HG03196 (cell line): ENCODE data around the gene MRAP2.
"Not testable (repeated sequence)": the region's sequence is repeated elsewhere in the genome, so short reads cannot be mapped to it uniquely, and the experiment has no call there.

Experiments used
- ATAC-seq: cut with Tn5 transposase; IDR thresholded peaks from one replicate; pipeline ENCODE4 v1.9.1; 2021; ENCODE audit not compliant: unreplicated experiment

Gene MRAP2

DNA sequence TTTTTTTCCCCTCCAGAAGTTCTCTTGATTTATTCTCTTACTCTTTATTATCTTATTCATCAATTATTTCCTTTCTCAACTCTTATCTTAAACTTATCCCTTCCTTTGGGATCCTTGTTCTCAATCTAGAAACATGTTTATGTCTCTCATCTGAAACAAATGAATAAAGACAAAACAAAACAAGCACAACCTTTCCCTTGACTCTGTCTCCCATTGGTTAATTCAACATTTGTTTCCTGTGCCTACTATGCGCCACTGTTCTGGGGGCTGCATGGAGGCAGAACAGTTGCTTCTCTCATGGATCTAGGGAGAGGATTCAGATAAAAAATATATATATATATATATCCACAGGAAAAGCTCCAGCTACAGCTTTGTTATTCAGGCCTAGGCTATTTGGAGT is 5.2 kb upstream of the MRAP2 start:
- ATAC-seq = no peak

DNA sequence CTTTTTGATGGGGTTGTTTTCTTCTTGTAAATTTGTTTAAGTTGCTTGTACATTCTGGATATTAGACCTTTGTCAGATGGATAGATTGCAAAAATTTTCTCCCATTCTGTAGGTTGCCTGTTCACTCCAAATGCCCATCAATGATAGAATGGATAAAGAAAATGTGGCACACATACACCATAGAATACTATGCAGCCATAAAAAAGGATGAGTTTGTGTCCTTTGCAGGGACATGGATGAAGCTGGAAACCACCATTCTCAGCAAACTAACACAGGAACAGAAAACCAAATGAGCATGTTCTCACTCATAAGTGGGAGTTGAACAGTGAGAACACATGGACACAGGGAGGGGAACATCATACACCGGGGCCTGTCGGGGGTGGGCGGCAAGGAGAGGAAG is 1.6 kb upstream of the MRAP2 start:
- ATAC-seq = not testable (repeated sequence)

DNA sequence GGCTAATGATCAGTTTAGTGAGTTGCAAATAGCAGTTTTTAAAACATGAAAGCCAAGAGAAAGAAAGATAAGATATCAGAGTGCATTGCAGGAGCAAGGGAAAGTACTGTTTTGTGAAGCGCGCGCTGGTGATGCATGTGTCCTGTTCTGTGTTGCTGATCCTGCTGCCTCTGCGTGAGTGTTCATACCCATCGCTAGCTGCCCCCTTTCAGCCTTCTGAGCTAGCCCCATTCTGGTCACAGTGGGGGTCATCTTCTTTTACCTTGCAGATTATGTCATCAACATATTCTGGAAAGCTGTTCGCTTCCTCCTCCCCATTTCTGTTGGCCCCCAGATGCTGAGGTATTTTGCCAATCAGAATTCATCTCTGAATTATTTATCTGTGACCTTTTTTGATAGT is 1.9 kb downstream of the MRAP2 start:
- no peak for ATAC-seq

DNA sequence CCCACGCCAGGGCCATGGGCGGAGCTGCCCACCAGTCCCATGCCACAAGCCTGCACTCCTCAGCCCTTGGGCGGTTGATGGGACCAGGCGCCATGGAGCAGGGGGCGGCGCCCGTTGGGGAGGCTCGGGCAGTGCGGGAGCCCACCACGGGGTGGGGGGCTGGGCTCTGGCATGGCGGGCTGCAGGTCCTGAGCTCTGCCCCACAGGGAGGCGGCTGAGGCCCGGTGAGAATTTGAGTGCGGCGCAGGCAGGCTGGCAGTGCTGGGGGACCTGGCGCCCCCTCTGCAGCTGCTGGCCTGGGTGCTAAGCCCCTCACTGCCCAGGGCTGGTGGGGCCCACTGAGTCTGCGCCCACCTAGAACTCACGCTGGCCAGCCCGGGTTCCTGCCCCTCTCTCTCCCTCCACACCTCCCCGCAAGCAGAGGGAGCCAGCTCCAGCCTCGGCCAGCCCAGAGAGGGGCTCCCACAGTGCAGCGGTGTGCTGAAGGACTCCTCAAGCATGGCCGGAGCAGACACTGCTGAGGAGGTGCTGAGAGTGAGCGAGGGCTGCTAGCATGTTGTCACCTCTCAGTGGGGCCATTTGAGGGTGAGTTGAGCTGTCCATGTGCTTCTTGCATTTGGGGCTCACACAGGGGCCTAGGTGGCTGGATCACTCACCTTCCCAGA is 4.0 kb downstream of the MRAP2 start:
- no peak for ATAC-seq

DNA sequence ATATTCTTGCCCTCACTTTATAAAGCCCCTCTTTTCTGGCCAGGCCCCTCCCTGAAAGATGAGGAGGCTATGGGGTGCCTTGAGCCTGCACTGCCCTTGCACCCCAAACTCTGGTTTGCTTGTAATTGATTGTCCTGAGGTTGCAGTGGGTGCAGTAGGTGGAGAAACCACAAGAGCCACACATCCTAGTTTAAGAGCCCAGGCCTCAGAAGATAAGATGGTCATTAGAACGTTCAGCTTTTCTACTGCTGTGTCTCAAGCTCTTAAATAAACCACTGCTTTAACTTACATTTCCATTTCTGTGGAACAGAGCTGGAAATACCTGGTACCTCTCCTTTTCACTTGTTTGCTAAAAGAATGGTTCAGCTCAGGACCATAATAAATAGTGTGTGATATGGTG is 9.0 kb downstream of the MRAP2 start:
- no peak for ATAC-seq

DNA sequence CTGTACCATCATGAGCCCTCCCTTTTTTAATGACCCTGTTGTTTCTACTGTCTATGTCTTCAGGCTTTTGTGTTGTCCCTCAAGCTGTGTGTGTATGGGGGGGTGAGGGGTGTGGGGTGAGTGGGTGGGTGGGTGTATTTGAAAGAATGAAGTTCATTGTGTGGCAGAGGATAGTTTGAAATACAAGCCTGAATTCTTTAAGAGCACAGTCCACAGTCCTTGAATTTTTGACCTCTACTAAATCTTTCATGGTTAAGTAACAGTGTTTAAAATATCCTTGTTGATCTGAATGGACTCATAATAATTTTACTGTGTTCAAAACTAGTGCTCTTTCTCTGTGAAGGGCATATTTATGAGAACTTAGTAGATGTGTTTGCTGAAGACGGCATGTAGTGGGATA is 10.0 kb downstream of the MRAP2 start:
- no peak for ATAC-seq

DNA sequence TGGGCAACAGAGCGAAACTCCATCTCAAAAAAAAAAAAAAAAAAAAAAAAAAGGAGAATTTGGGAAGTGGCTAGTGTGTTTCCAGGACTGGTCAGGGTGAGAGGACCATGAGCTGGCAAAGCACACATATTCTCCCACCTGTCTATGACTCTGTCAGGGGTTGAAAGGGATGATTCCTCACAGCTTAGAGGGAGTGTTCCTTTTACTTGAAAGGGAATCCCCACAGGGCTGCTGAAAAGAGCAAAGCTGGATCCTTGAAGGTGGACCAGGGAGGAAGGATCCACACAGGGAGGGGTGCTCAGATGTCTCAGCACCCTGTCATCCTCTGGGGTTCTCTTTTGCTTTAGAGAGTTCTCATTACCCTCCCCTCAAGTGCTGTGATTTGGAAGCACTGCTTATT is 13.2 kb downstream of the MRAP2 start:
- ATAC-seq = no peak

DNA sequence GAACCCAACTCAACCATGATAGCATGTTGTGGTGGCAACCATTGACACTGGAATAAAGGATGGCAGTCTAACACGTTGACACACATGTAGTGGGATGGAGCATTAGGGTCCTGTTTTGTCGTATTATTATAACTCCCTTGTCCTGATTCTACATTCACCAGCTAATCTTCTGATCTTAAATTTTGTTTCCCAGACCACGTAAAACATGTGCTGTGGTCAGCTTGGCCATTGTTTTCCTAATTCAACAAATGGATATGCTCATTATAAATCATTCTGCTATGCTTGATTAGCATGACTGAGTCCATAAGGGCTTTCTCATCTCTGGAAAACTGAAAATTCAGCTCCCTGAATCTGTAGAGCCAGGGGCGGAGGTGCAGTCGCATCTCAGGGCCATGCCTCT is 15.0 kb downstream of the MRAP2 start:
- ATAC-seq = no peak

DNA sequence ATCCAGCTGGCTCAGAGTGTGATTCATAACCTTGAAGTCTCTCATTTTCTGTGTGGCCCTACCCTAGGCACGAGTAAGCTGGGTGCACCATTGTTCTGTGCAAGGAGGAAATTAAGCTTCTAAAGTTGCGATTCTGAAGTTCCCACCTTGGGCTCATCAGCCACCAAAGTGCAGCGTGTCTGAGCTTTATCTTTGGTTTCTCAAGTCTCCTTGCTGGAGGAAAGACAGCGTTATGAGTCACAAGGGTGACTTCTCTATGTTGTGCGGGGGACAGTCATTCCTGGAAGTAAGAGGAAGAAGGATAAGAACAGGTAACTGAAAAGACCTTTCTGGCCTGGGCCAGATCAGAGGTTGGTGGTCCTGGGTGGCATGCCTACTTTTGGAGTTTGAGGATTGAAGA is 16.8 kb downstream of the MRAP2 start:
- ATAC-seq = no peak

DNA sequence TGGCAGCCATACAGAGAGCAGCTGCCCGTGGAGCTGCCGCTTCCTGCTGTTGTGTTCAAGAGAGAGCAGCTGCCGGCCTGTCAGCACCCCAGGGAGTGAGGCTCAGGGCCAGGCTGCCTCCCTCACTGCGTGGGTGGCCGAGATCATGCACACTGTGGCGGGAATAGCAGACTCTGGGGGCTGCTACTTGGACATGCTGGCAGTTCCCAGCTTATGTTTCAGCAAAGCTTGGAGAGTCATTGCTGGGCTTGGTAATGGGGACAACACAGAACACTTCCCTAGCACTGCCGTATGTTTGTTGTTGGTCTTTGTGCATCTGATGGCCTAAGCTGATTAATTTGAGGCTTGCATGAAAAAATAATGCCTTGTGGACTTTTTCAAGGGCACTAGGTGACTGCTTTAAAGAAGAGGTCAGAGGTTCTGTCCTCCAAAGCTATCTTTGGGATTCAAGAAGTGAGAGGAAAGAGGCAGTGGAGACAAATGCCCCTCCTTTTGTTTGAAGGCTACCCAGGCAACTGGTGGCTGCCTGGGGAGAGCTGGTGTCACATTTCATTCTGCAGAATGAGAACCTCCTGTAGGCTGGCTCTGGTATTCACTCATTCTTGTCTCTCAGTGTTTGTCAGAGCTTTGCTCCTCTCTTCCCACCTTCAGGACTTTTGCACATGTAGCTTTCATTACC is 18.8 kb downstream of the MRAP2 start:
- no peak for ATAC-seq

DNA sequence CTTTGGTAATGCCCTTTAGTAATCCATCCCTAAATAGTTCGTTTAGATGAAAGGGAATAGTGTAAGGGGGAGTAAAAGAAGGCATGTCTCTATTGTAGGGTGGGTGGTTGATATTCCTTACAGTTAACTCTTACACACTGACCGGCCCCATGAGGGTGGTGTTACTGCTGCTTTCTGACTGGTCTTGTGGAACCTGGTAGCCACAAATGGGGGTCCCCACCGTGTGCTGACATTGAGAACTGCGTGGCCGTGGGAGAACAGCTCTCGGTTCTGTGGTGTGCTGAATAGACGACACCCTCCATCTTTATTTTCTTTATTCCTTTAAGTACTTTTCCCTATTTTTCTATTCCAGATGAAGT is 19.3 kb downstream of the MRAP2 start:
- ATAC-seq = no peak

DNA sequence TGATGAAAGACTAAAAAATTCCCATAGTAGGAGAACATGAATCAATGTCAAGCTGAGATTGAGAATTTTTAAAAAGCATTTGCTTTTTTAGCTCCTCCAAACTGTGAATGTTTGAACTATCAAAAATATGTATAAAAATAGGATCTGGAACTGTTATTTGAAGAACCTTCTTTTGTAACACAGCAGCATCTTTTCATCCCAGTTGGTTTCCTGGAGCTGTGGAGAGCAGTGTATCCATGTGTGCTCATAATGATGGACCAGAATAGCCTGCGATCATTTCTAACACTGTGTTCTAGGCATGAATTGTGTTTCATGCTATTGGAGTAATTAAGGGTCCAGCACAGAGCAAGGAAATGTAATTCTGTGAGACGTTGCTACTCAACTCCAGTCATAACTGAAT is 22.1 kb downstream of the MRAP2 start:
- no peak for ATAC-seq

DNA sequence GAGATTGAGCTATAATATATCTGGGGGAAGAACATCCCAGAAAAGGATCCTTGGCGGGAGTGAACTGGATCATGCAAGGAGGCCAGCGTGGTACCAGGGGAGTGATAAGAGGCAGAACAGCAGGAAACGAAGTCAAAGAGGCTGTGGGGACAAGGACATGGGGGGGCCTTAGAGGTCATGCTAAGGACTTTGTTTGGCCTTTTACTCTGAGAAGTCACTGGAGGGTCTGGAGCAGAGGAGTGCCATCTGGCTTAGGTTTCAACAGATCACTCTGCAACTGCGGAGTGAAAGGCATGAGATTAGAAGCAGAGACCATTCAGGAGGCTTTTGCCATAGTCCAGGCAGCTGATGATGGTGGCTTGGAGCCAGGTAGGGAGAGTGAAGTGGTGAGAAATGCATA is 24.3 kb downstream of the MRAP2 start:
- no peak for ATAC-seq

DNA sequence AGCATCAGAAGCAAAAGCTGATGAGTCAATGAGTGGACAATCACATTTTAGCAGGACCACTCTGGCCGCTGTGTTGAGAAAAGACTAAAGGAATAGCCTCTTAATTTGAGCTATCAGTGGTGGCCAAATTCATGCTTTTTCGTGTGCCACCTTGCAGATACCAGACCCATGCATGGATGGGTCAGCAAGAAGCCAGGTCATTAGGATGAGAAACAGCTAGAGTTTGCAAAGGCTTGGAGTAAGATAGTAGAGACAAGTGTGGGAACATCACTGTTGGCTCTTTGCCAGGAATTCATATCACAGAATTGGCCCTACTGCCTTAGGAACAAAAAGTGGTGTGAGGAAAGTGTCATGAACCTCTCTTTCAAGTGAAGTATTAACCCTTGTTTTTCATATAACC is 25.5 kb downstream of the MRAP2 start:
- ATAC-seq = no peak

DNA sequence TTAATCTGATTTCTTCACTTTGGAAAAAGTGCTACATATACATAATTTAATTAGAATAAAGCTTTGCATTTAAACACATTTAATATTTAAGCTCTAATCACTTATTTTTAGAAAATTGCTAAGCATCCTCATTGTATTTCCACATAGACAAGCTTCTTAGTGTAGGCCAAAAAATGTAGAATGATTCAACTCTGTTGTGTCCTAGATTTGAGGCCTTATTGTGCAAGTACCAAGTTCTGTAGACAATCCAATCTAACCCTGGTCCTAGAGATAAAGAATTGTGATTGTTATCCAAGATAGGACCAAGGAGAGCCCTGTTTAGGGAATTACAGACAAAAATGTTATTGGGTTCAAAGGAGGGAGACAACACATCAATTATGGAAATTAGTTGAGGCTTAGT is 27.6 kb downstream of the MRAP2 start:
- ATAC-seq = no peak

DNA sequence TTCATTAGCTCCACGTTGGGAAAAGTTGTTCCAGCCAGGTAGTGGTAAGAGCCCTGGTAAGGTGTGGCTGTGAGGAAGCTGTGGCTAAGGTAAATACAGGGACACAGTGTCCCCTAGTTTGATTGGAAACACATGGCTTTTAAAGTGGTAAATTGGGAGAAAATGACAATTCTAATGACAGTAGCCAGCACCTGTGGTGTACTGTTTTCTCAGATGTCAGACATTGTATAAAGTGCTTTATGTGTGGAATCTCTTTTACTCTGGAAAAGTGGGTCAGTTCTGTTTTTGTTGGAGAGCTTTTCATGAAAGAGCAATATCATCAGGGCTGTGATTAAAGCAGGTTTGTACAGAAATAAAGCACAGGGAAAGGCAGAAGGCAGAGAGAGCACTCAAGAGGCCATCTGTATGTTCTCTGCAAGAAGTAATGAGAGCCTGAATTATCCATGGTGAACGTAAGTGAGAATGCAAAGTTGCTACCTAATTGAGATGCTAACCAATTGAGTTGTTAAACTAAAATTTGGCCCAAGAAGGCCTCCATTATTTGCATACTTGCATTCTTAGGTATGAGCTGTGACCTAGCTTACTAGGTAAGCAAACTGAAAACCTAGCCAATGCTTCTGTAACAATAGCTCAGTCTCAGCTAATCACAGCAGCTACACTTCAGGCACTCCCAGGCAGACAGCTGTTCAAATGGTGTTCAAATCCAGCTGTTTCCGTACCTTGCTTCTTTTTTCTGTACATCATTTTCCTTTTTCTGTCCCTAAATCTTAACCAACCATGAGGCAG is 28.2 kb downstream of the MRAP2 start:
- ATAC-seq = no peak

DNA sequence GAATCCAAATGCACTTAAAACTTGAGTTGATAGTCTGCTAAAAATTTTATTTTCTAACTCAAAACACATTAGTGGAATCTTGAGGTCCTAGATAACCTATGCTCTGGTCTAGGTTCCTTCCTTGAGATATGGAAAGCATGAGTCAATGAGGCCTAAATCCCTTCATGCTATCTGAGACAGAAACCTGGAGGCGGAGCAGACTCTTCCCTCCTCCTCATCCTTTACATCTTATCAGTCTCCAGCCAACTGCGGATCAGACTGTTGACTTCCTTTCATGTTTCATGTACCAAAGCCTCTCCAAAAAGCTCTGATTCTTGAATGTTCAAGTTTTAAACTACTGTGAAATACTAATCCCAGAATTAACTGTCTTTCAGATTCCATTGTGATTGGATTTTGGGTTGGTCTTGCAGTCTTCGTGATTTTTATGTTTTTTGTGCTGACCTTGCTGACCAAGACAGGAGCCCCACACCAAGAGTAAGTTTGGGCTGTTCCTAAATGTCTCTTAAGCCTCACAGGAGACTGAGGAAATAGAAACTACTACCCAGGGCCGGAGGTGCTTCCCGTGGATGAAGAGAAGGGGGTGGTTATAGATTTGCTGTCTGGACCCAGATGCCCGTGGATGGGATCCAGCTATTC is 29.1 kb downstream of the MRAP2 start:
- ATAC-seq = no peak

DNA sequence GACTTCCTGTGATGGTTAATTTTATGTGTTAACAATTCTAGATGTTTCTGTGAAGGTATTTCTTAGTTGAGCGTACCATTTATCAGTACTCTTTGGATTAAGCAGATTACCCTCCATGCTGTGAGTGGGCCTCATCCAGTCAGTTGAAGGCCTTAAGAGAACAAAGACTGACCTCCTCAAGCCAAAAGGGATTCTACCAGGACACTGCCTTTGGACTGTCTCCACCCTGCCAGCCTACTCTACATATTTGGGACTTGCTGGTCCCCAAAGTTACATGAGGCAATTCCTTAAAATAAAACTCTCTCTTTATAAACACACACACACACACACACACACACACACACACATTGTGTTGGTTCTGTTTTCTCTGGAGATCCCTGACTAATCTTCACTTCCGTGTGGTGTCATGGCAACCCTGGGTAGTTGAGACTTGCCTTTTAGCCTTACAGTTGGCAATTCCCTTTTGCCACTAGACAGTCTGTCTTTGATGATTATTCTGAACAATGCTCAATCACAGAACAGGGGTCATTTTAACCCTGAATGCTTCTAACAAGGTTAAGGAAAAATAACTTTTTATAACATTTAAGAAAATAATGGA is 32.2 kb downstream of the MRAP2 start:
- ATAC-seq = no peak

DNA sequence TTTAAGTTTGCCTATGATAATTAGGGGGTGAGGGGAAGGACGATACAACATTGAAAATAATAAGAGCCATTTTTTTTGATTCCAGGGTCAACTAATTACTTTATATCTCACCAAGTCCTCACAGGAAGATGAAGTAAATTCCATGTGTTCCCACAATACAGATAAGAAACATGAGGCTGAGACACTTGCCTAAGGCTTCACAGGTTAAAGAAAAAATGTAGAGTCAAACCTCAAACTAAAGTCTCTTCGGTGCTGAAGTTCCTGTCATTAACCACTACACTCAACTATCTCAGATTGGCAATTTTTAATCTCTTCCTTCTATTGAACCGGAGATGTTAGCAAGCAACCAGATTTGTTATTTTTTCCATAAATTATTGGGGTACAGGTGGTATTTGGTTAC is 33.0 kb downstream of the MRAP2 start:
- ATAC-seq = no peak

DNA sequence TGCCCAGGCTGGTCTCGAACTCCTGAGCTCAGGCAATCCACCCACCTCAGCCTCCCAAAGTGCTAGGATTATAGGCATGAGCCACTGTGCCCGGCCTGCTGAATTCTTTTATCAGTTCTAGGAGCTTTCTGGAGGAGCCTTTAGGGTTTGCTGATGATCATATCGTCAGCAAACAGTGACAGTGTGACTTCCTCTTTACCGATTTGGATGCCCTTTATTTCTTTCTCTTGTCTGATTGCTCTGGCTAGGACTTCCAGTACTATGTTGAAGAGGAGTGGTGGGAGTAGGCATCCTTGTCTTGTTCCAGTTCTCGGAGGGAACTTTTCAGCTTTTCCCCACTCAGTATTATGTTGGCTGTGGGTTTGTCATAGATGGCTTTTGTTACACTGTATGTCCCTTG is 35.3 kb downstream of the MRAP2 start:
- not testable (repeated sequence) for ATAC-seq

DNA sequence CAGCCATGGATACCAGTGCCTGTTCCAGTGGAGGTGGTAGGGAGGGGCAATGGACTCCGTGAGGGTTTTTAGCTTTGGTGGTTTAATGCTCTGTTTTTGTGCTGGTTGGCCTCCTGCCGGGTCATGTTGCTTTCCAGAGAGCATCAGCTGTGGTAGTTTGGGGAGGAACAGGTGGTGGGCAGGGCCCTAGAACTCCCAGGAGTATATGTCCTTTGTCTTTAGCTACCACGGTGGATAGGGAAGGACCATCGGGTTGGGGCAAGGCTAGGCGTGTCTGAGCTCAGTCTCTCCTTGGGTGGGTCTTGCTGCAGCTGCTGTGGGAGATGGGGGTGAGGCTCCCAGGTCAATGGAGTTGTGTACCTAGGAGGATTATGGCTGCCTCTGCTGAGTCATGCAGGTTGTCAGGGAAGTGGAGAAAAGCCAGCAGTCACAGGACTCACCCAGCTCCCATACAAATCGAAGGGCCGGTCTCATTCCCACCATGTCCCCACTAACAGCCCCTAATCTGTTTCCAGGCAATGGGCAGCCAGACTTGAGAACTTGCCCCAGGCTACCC is 38.9 kb downstream of the MRAP2 start:
- no peak for ATAC-seq
